Nephron (organoid): ENCODE results near the gene GSAP.

Experiments
- H3K27ac Mint-ChIP-seq, 3 experiments: 2 replicates each; pipeline ENCODE4 v1.8.0; 2020; ENCODE audit warnings: mixed read lengths in 3 of 3, mild to moderate bottlenecking in 2 of 3, moderate library complexity in 1 of 3
- H3K27me3 Mint-ChIP-seq: 2 replicates; pipeline ENCODE4 v1.8.0; 2021; ENCODE audit warnings: low read depth, mild to moderate bottlenecking, moderate library complexity, mixed read lengths
- H3K36me3 Mint-ChIP-seq: 2 replicates; pipeline ENCODE4 v1.8.0; 2020; ENCODE audit warnings: low read depth, mixed read lengths
- H3K4me1 Mint-ChIP-seq: 2 replicates; pipeline ENCODE4 v1.8.0; 2020; ENCODE audit warnings: mixed read lengths
- H3K4me3 Mint-ChIP-seq, 3 experiments: 2 replicates each; pipeline ENCODE4 v1.8.0; 2020; ENCODE audit warnings: mild to moderate bottlenecking in 3 of 3, mixed read lengths in 3 of 3, moderate library complexity in 2 of 3
- H3K9me3 Mint-ChIP-seq: 2 replicates; pipeline ENCODE4 v1.8.0; 2020; ENCODE audit warnings: mixed read lengths
- TF ChIP-seq, protein P1 (sequence below), 3 experiments: fragments of 200-600 bp; sonication (generic); IDR thresholded peaks; one replicate each; pipeline ENCODE4 v1.5.0; 2021; ENCODE audit warnings: antibody characterized with exemption in 3 of 3; ENCODE audit not compliant: unreplicated experiment in 3 of 3

Gene GSAP

DNA sequence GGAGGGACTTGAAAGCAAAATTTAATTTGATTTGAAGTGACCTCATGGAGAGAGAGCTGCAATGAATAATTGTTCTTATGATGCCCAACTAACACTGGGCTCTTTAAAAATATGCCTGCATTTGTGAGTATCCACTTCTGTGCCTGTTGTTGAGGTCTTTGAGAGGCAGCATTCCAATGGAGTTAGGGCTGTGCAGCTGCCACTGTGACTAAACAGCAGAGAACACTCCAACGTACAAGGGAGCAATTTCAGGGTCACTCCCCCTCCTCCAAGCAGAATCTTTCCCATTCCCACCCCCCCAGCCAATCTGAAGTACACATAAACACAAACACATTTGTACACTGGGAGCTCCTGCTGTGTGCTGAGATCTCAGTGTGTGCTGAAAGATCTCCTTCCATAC, 28.0 kb upstream of the GSAP start:
- Mint-ChIP-seq H3K4me3 (no peak overlapping the region), H3K27ac (peak overlapping the region; percentile 68 to 90 (median 82)), H3K9me3 (no peaks in the 10 kb centered on the region), H3K36me3 (no peaks in the 10 kb centered on the region), H3K27me3 (peaks cover 3% of the 10 kb centered on the region), H3K4me1 (peaks cover 27% of the 10 kb centered on the region)
- TF ChIP-seq, protein P1, sequence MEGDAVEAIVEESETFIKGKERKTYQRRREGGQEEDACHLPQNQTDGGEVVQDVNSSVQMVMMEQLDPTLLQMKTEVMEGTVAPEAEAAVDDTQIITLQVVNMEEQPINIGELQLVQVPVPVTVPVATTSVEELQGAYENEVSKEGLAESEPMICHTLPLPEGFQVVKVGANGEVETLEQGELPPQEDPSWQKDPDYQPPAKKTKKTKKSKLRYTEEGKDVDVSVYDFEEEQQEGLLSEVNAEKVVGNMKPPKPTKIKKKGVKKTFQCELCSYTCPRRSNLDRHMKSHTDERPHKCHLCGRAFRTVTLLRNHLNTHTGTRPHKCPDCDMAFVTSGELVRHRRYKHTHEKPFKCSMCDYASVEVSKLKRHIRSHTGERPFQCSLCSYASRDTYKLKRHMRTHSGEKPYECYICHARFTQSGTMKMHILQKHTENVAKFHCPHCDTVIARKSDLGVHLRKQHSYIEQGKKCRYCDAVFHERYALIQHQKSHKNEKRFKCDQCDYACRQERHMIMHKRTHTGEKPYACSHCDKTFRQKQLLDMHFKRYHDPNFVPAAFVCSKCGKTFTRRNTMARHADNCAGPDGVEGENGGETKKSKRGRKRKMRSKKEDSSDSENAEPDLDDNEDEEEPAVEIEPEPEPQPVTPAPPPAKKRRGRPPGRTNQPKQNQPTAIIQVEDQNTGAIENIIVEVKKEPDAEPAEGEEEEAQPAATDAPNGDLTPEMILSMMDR (IDR thresholded peaks at IDR 0.05; ENCODE audit: unreplicated experiment in 3 of 3), result no peak

DNA sequence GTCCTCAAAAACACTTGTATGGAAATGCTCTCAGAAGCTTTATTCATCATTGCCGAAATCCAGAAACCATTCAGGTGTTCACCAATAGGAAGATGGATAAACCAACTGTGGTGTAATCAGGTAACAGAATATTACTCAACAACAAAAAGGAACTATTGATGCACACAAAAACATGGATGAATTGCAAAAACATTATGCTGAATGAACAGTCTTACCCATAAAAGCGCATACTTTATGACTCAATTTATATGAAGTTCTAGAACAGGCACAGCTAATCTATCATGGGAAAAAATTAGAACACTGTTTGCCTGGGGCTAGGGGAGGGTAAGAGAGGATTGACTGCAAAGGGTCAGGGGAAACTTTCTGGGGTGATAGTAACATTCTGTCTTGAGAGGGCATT, 26.9 kb upstream of the GSAP start:
- H3K4me1 Mint-ChIP-seq, result peaks cover 27% of the 10 kb centered on the region
- peak overlapping the region in 2 of 3 experiments; percentile 68 to 70 for H3K27ac Mint-ChIP-seq
- no peaks in the 10 kb centered on the region for H3K9me3 Mint-ChIP-seq
- peaks cover 3% of the 10 kb centered on the region for H3K27me3 Mint-ChIP-seq
- TF ChIP-seq, protein P1 (IDR thresholded peaks at IDR 0.05; ENCODE audit: unreplicated experiment in 3 of 3), result no peak
- H3K36me3 Mint-ChIP-seq, result no peaks in the 10 kb centered on the region
- no peak overlapping the region for H3K4me3 Mint-ChIP-seq

DNA sequence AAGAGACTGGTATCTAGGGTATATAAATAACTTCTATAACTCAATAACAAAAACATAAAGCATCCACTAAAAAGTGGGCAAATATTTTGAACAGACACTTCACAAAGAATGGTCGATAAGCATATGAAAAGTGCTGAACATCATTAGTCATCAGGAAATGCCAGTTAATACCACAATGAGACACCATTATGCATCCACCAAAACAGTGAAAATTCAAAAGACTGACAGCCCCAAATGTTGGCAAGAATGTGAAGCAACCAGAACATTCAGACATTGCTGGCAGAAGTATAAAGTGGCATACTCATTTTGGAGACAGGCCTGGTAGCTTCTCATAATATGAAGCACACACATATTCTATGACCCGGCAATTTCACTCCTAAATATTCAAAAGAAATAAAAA, 26.5 kb upstream of the GSAP start:
- TF ChIP-seq, protein P1 (IDR thresholded peaks at IDR 0.05; ENCODE audit: unreplicated experiment in 3 of 3), result no peak
- H3K36me3 Mint-ChIP-seq, result no peaks in the 10 kb centered on the region
- H3K9me3 Mint-ChIP-seq, result no peaks in the 10 kb centered on the region
- no peak overlapping the region for H3K4me3 Mint-ChIP-seq
- H3K27ac Mint-ChIP-seq, result peak overlapping the region in 1 of 3 experiments; percentile 68
- H3K4me1 Mint-ChIP-seq, result peaks cover 25% of the 10 kb centered on the region
- peaks cover 3% of the 10 kb centered on the region for H3K27me3 Mint-ChIP-seq

DNA sequence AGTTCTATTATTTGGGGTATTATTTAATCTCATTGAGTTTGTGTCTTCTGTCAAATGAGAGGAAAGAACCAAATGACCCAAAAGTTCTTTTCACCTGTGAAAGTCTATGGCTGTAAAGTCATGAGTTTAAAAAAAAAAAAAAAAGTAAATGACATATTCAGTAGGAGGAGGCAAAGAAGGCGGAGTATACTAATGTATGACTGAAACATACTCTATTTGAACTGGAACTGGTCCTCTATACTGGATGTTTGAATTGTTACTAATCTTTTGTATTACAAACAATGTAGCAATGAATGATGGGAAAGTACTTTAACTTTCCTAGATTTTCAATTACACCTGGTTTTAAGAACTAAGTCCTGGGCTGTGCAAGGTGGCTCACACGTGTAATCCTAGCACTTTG, 24.9 kb upstream of the GSAP start:
- Mint-ChIP-seq H3K27ac (no peak overlapping the region), H3K4me1 (peaks cover 9% of the 10 kb centered on the region), H3K4me3 (no peak overlapping the region), H3K27me3 (peaks cover 3% of the 10 kb centered on the region), H3K9me3 (no peaks in the 10 kb centered on the region), H3K36me3 (no peaks in the 10 kb centered on the region)
- TF ChIP-seq, protein P1 (IDR thresholded peaks at IDR 0.05; ENCODE audit: unreplicated experiment in 3 of 3), result no peak

DNA sequence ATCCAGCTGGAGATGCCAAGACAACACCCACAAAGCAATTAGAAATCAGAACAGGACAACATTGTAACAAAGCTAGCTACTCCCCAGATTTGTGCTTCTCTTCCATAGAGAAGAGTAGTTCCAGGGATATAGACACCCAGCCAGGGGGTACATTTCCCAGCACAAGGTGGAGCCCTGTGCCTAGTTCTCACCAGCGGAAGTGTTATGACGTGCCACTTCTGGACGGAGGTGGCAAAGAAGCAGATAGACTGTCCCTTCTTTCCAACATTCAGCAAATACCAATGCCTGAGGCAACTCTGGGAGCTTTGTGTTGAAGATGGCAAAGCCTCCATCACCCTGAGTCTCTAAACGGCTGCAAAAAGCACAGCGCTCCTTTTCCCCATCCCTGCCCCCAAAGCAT, 23.4 kb upstream of the GSAP start:
- no peak overlapping the region for H3K27ac Mint-ChIP-seq

DNA sequence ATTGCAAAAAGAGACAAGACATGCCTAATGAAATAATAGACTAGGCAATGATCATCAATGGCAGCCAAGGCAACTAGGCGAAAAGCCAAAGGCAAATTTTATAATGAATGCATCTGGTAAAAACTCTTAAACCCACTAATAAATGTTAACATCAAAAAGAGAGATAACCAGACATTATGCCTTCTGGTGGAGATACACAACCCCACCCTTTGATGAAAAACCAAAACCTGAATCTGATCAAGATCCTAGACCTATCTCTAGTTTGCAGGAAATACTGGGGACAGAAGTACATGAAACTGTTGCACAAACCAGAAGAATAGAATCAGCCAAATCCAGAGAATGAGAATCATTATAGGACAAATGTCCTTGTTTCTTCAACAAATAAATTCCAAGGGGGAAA, 22.0 kb upstream of the GSAP start:
- Mint-ChIP-seq H3K4me1 (peaks cover 9% of the 10 kb centered on the region), H3K27me3 (peaks cover 3% of the 10 kb centered on the region), H3K4me3 (no peak overlapping the region), H3K36me3 (no peaks in the 10 kb centered on the region), H3K27ac (no peak overlapping the region), H3K9me3 (no peaks in the 10 kb centered on the region)
- TF ChIP-seq, protein P1 (IDR thresholded peaks at IDR 0.05; ENCODE audit: unreplicated experiment in 3 of 3), result no peak

More for the DNA sequence above, 23.4 kb upstream of the GSAP start:
- H3K27me3 Mint-ChIP-seq, result peaks cover 3% of the 10 kb centered on the region
- H3K4me3 Mint-ChIP-seq, result no peak overlapping the region
- TF ChIP-seq, protein P1 (IDR thresholded peaks at IDR 0.05; ENCODE audit: unreplicated experiment in 3 of 3), result no peak
- H3K36me3 Mint-ChIP-seq, result no peaks in the 10 kb centered on the region
- H3K4me1 Mint-ChIP-seq, result peaks cover 13% of the 10 kb centered on the region
- no peaks in the 10 kb centered on the region for H3K9me3 Mint-ChIP-seq
